Neural progenitor cell (in vitro differentiated cells): ENCODE data around the gene MAP7D3. TPM values are rescaled to one million over a fixed set of nuclear protein-coding genes. Genes with fewer than 3 reads are reported as not detected.
"Not testable (repeated sequence)": the region's sequence is repeated elsewhere in the genome, so short reads cannot be mapped to it uniquely, and the experiment has no call there.

ENCODE experiments used
- DNase-seq: peaks from one replicate; pipeline ENCODE4 v3.0.0-alpha.2; 2016; ENCODE audit warnings: low spot score
- H2AFZ ChIP-seq: fragments of 200-600 bp; sonication (generic); replicated peaks from 2 replicates; pipeline ENCODE4 v1.6.1; 2016; ENCODE audit warnings: antibody characterized with exemption
- H3F3A ChIP-seq: fragments of 200-600 bp; sonication (generic); 2 replicates; pipeline ENCODE4 v1.6.1; 2016; ENCODE audit warnings: antibody characterized with exemption, low read depth
- H3K27ac ChIP-seq: fragments of 200-600 bp; sonication (generic); 2 replicates; pipeline ENCODE4 v1.5.1; 2016; ENCODE audit warnings: mild to moderate bottlenecking
- H3K27me3 ChIP-seq: fragments of 200-600 bp; sonication (generic); 2 replicates; pipeline ENCODE4 v1.6.1; 2016; ENCODE audit warnings: mild to moderate bottlenecking, moderate library complexity
- H3K36me3 ChIP-seq: fragments of 200-600 bp; sonication (generic); 2 replicates; pipeline ENCODE4 v1.5.1; 2016
- H3K4me1 ChIP-seq: fragments of 200-600 bp; sonication (generic); 2 replicates; pipeline ENCODE4 v1.6.1; 2016; ENCODE audit warnings: mixed run types
- H3K4me2 ChIP-seq: fragments of 200-600 bp; sonication (generic); 2 replicates; pipeline ENCODE4 v1.6.1; 2016
- H3K4me3 ChIP-seq: fragments of 200-600 bp; sonication (generic); 2 replicates; pipeline ENCODE4 v1.5.1; 2016
- H3K79me2 ChIP-seq: fragments of 200-600 bp; sonication (generic); 2 replicates; pipeline ENCODE4 v1.6.1; 2016; ENCODE audit warnings: low read depth
- H3K9ac ChIP-seq: fragments of 200-600 bp; sonication (generic); 2 replicates; pipeline ENCODE4 v1.6.1; 2016
- H3K9me3 ChIP-seq: fragments of 200-600 bp; sonication (generic); 2 replicates; pipeline ENCODE4 v1.5.1; 2016; ENCODE audit warnings: low read depth
- H4K20me1 ChIP-seq: fragments of 200-600 bp; sonication (generic); 2 replicates; pipeline ENCODE4 v1.6.1; 2016; ENCODE audit warnings: low read depth
- H3K27ac Mint-ChIP-seq: 3 replicates; pipeline ENCODE4 v1.8.0; 2021; ENCODE audit warnings: mixed read lengths
- H3K27me3 Mint-ChIP-seq: 2 replicates; pipeline ENCODE4 v1.8.0; 2022; ENCODE audit warnings: low read depth, mild to moderate bottlenecking, inconsistent platforms, moderate library complexity, mixed read lengths; ENCODE audit not compliant: insufficient read depth
- H3K36me3 Mint-ChIP-seq: 3 replicates; pipeline ENCODE4 v1.8.0; 2021; ENCODE audit warnings: mixed read lengths
- H3K4me1 Mint-ChIP-seq: 3 replicates; pipeline ENCODE4 v1.8.0; 2021; ENCODE audit warnings: mixed read lengths
- H3K4me3 Mint-ChIP-seq: 3 replicates; pipeline ENCODE4 v1.8.0; 2021; ENCODE audit warnings: mild to moderate bottlenecking, moderate library complexity, mixed read lengths
- H3K9me3 Mint-ChIP-seq: 3 replicates; pipeline ENCODE4 v1.8.0; 2020; ENCODE audit warnings: mixed read lengths
- EZH2 ChIP-seq: fragments of 200-600 bp; sonication (generic); IDR thresholded peaks from 2 replicates; pipeline ENCODE4 v1.6.1; 2017; ENCODE audit warnings: antibody characterized with exemption, mild to moderate bottlenecking, moderate library complexity
- EZH2phosphoT487 ChIP-seq: fragments of 200-600 bp; sonication (generic); IDR thresholded peaks from 2 replicates; pipeline ENCODE4 v1.6.1; 2017; ENCODE audit warnings: antibody characterized with exemption
- total RNA-seq: library from RNA; depleted of rRNA; stranded (reverse); fragments of >200 nt; gene quantifications from 2 replicates; pipeline ENCODE4 v1.2.3, GENCODE V29; 2015; ENCODE audit warnings: low replicate concordance
- TF ChIP-seq, protein P1 (sequence below): fragments of 200-600 bp; sonication (generic); IDR thresholded peaks from 2 replicates; pipeline ENCODE4 v1.5.1; 2017; ENCODE audit warnings: antibody characterized with exemption, mild to moderate bottlenecking

Gene MAP7D3
- total RNA-seq, 1 donor from 2014 or later: 27.1 TPM

DNA sequence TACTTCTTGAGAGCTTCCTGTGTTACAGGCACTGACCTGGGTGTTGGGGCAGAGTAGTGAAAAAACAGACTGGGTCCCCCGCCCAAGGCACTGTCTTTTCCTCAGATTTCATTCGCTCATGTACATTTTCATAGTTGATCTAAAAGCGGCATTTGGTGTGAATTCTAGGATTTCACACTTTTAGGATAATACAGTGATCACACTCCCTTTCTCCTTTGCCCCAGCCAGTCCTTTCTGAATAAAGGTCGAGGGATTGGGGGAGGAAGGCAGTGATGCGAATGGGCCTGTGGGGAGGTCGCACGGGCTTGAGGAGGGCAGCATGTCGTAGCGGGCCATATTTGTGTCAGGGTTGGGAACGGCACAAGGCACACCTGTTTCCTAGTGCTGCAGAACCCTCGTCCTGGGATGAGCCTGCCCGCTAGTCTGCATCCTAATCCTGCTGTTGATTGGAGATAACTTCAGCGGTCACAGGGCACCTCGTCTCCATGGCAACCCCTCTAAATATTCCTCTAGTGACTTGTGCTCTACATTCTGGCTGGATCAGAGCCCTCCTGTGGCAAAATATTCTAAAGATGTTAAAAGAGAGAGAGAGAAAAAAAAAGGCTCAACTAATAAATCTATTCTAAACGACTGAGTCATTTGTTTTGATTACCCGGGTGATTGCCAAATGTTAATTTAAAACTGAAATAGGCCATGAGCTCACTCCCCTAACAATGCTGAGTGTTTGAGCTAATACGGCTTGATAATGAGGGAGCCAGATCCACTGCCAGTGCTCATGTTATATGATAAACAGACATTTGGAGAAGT is 82.1 kb downstream of the MAP7D3 start:
- Histone ChIP-seq H4K20me1 (peaks cover 16% of the 10 kb centered on the region), H2AFZ (no peak overlapping the region), H3K27ac (no peak overlapping the region), H3F3A (no peaks in the 10 kb centered on the region), H3K4me1 (peaks cover 13% of the 10 kb centered on the region), H3K4me2 (no peak overlapping the region), H3K36me3 (no peaks in the 10 kb centered on the region), H3K79me2 (peaks cover 3% of the 10 kb centered on the region), H3K4me3 (no peak overlapping the region), H3K27me3 (no peaks in the 10 kb centered on the region), H3K9ac (no peak overlapping the region), H3K9me3 (no peaks in the 10 kb centered on the region)
- peak; percentile 84 for DNase-seq
- TF ChIP-seq, protein P1, sequence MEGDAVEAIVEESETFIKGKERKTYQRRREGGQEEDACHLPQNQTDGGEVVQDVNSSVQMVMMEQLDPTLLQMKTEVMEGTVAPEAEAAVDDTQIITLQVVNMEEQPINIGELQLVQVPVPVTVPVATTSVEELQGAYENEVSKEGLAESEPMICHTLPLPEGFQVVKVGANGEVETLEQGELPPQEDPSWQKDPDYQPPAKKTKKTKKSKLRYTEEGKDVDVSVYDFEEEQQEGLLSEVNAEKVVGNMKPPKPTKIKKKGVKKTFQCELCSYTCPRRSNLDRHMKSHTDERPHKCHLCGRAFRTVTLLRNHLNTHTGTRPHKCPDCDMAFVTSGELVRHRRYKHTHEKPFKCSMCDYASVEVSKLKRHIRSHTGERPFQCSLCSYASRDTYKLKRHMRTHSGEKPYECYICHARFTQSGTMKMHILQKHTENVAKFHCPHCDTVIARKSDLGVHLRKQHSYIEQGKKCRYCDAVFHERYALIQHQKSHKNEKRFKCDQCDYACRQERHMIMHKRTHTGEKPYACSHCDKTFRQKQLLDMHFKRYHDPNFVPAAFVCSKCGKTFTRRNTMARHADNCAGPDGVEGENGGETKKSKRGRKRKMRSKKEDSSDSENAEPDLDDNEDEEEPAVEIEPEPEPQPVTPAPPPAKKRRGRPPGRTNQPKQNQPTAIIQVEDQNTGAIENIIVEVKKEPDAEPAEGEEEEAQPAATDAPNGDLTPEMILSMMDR: no peak
- TF ChIP-seq EZH2 (no peak), EZH2phosphoT487 (no peak)
- Mint-ChIP-seq H3K36me3 (no peaks in the 10 kb centered on the region), H3K4me1 (peaks cover 58% of the 10 kb centered on the region), H3K27ac (peak overlapping the region; percentile 87), H3K4me3 (peak overlapping the region; percentile 30), H3K9me3 (peaks cover 7% of the 10 kb centered on the region), H3K27me3 (peaks cover 6% of the 10 kb centered on the region)

- not testable (repeated sequence) for H3K9ac ChIP-seq, H3K27ac ChIP-seq, H3K27ac Mint-ChIP-seq, H2AFZ ChIP-seq, H3K36me3 Mint-ChIP-seq, H3K4me2 ChIP-seq, H3K4me3 ChIP-seq, H3K27me3 ChIP-seq, H3F3A ChIP-seq, H3K79me2 ChIP-seq, H3K36me3 ChIP-seq, H3K9me3 ChIP-seq, DNase-seq, H3K4me3 Mint-ChIP-seq
- Mint-ChIP-seq H3K4me1 (peaks cover 62% of the 10 kb centered on the region), H3K9me3 (peaks cover 11% of the 10 kb centered on the region), H3K27me3 (peaks cover 12% of the 10 kb centered on the region)
- Histone ChIP-seq H4K20me1 (peaks cover 22% of the 10 kb centered on the region), H3K4me1 (peaks cover 13% of the 10 kb centered on the region)
These were observed 83.2 kb downstream of the MAP7D3 start for GRCh38 chrX:136167989-136168388.

DNA sequence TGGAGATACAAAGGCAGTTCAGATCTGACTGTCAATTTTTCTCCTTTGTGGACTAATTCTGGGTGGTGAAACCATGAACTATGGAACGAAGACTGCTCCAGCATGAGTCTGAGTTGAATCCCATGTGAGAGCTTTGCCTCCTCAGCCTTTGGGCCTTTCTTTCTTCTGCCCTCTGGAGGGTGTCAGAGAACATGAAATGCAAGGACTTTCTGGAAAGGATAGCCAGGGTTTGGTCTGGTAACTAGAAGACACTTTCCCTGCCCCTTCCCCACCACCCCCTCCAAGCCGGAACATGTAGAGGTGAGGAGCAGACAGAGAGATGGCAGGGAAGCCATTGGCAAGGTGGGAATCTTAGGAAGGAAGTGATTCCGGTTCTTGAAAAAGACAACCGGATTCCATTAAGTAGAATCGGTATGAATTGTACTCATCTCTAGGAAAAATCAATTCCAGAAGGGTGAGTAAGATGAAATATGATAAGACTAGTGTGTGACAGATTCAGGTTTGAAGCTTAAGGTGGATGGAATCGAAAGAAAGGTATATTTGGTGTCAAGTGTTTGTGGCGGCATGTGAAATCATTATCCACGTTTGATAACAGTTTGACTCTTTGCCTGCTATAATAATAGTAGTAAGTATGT is 84.9 kb downstream of the MAP7D3 start:
- H3K27ac ChIP-seq: no peak overlapping the region
- peaks cover 13% of the 10 kb centered on the region for H3K4me1 ChIP-seq
- H3K4me3 Mint-ChIP-seq: no peak overlapping the region
- peak overlapping the region; percentile 50 for H3K4me2 ChIP-seq
- H3K9me3 ChIP-seq: no peaks in the 10 kb centered on the region
- peaks cover 8% of the 10 kb centered on the region for H3K9me3 Mint-ChIP-seq
- peaks cover 12% of the 10 kb centered on the region for H3K27me3 Mint-ChIP-seq
- DNase-seq: peak; percentile 22
- H3K36me3 ChIP-seq: no peaks in the 10 kb centered on the region
- no peaks in the 10 kb centered on the region for H3K27me3 ChIP-seq
- TF ChIP-seq EZH2phosphoT487 (no peak), EZH2 (no peak)
- TF ChIP-seq, protein P1: peak; percentile 12
- H3K4me3 ChIP-seq: no peak overlapping the region
- H2AFZ ChIP-seq: no peak overlapping the region
- H3K79me2 ChIP-seq: peaks cover 3% of the 10 kb centered on the region
- peaks cover 64% of the 10 kb centered on the region for H3K4me1 Mint-ChIP-seq
- no peaks in the 10 kb centered on the region for H3F3A ChIP-seq
- H3K27ac Mint-ChIP-seq: peak overlapping the region; percentile 83
- peaks cover 22% of the 10 kb centered on the region for H4K20me1 ChIP-seq
- peaks cover 8% of the 10 kb centered on the region for H3K36me3 Mint-ChIP-seq
- H3K9ac ChIP-seq: no peak overlapping the region

DNA sequence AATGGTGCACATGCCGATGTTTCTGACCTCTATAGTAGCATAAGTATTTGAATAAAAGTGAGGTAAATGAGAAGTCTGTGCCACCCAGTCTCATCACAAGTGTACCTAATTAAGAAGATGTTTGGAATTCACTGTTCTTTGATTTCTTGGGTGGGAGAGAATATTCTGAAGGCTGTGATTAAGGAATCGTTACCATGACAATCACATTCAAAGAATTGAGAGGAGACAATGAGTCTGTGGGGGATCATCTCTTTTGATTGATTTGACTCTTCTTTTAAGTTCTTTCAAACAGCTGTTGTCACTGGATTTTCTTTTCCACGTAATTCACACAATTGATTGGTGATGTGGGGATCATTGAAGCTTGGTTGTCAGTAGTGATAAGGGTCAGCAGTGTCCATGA is 85.8 kb downstream of the MAP7D3 start:
- peak overlapping the region; percentile 50 for H3K4me2 ChIP-seq
- H2AFZ ChIP-seq: no peak overlapping the region
- peak; percentile 46 for DNase-seq
- no peak overlapping the region for H3K4me3 ChIP-seq
- Mint-ChIP-seq H3K4me1 (peaks cover 60% of the 10 kb centered on the region), H3K27me3 (peaks cover 12% of the 10 kb centered on the region), H3K36me3 (peaks cover 8% of the 10 kb centered on the region), H3K4me3 (peak overlapping the region; percentile 2), H3K27ac (peak overlapping the region; percentile 80), H3K9me3 (peaks cover 8% of the 10 kb centered on the region)
- no peak overlapping the region for H3K9ac ChIP-seq
- peaks cover 3% of the 10 kb centered on the region for H3K79me2 ChIP-seq
- no peaks in the 10 kb centered on the region for H3K36me3 ChIP-seq
- no peaks in the 10 kb centered on the region for H3F3A ChIP-seq
- H3K27ac ChIP-seq: no peak overlapping the region
- H3K27me3 ChIP-seq: no peaks in the 10 kb centered on the region
- peaks cover 26% of the 10 kb centered on the region for H4K20me1 ChIP-seq
- no peaks in the 10 kb centered on the region for H3K9me3 ChIP-seq
- peaks cover 13% of the 10 kb centered on the region for H3K4me1 ChIP-seq
- TF ChIP-seq EZH2phosphoT487 (no peak), EZH2 (no peak)
- TF ChIP-seq, protein P1: no peak
